Measurements from ENCODE around the gene DHCR24.

GRCh38 chr1:54922040-54922761 is 35.2 kb upstream of the DHCR24 start:
- TF ChIP-seq POLR2A (IDR thresholded peaks at IDR 0.05) (no peak), CTCF (IDR thresholded peaks at IDR 0.05) (no peak)

Data from lower leg skin (tissue), 3 donors.